HG02943 (cell line): ENCODE data around the gene KCNJ5.

Experiments used
- ATAC-seq: cut with Tn5 transposase; IDR thresholded peaks from one replicate; pipeline ENCODE4 v1.9.1; 2021; ENCODE audit warnings: mild to moderate bottlenecking, low read depth, moderate library complexity; ENCODE audit not compliant: unreplicated experiment

KCNJ5 gene

DNA sequence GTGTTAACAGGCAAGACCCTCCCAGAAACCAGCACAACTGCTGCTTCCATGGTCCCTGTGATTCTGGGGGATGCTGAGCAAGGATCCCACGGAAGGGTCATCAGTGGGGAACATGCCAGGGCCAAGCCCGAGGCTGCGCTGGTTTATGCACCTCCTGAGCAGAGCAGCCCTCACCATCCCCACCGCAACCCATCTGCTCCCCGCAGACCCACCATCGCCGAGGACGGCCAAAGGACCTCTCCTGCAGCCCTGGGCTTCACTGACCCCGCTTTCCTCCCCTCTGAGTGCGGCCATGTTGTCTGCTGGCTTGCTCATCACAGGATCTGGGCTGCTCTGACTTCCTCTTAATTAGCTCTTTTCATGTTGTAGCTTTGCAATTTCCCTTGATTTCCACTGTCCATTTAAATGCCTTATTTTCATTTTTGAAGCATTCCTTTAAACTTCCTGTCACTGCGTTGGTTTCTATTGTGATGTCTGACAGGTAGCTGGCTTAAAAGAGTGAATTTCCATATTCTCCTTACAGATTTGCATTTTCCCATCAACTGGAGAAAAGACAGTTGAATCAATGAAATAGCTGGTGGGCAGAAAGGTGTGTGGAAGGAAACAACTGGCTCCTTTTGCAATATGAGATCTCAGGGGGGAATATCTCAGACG is 36.7 kb downstream of the KCNJ5 start:
- no peak for ATAC-seq

DNA sequence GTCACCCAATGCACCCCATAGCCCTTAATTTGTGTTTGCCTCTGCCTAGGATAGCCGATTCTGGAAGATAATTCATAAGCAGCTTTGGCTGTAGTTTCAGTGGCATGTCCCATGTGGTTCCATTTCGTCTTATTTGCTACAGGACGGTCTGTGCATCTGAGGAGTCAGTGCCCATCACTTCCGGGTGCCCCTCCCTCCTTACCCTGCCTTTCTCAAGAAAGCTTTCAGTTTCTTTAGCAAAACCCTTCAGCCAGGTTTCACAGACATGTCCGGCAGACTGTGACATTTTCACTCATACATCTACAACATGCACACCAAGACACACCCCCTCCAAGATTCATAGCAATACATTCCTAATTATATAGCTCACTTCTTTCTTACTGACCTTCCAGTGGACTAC is 37.2 kb downstream of the KCNJ5 start:
- peak; percentile 100 for ATAC-seq

DNA sequence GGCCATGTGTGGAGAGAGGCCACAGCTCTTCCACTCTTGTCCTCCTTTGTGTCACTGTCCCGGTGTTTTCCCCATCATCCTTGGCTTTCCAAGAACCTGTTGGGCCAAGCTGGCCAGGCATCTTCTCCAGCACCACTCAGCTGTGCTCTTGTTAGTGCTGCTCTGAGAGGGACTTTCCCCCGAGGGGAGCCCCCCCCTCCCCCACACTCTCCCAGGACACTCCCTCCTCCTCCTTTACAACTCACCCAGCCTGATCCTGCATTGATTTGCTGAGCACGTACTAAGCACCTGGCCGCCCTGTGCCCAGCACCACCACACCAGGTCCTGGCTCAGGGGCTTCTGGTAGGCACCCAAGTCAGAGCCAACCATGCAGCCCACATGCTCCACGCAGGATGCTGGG is 38.3 kb downstream of the KCNJ5 start:
- no peak for ATAC-seq

DNA sequence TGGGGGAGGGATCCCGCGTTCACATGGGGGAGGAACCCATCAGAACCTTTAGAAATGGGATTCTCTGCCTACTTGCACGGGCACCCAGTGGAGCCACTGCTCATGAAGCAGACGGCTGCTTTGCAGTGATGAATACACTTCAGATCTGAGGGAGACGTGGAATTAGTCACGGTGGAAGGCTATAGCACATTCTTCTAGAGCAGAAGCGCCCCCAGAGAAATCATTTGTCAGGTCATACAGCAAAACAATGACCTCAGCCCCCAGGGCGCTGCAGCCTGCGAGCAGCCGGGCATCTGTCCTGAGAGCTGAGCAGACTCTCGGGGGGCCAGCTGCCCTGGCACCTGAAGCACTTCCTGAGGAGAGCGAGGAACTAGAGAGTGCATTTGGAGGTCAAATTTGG is 38.8 kb downstream of the KCNJ5 start:
- ATAC-seq = no peak

DNA sequence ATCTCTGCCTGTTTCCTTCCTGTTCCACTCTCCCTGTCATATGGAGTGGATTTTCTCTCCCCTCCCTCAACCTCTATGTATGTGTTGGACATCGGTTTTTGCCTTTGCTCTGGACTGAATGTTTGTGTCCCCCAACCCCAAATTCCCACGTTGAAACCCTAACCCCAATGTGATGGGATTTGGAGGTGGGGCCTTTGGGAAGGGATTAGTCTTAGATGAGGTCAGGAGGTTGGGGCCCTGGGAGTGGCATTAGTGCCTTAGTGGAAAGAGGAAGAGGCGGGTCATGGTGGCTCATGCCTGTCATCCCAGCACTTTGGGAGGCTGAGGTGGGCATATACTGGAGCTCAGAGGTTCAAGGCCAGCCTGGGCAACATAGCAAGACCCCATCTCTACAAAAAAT is 39.9 kb downstream of the KCNJ5 start:
- no peak for ATAC-seq

DNA sequence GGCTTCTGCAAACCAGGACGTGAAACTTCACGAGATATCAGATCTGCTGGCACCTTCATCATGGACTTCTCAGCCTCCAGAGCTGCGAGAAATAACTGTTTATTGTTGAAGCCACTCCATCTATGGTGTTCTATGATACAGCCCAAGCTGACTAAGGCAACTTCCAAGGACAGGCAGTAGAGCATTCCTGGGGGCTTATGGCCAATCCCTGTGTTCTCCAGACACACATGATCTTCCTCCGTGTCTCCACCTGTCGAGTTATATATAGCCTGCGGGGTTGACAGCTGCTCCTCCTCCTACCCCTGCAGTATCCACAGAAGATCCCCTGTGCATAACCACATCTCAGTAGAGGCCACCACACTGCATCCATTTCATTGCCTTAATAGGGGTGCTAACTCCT is 40.5 kb downstream of the KCNJ5 start:
- no peak for ATAC-seq

DNA sequence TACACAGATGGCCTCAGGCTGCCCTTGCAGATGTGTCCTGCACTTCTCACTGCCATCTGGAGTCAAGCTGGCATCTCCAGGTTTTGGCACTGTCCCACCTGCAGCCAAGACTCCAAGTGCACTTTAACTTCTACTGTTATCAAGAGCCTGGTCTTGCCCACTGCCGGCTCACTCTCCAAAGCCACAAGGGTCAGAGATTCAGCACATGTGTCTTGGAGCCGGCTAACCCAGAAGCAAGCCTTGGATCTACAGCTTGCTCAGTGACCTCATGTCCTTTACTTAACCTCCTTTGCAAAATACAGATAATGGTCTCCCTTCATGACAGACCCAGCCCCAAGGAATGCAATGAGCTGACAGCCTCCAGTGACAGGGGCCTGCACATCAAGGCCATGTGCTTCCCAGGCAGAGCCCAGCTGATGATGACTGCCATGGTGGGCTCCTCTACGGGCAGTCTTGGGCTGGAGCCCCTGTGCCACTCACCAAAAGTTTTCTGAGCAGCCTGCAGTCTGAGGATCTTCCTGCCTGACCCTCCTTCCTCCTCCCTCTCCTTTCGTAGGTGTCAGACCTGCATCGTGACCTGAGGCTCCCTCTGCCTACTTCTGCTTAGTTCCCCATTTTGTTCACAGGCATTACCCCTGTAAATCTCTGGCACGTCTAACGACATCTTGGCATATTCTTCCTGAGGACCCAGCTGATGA is 42.5 kb downstream of the KCNJ5 start:
- ATAC-seq = no peak

DNA sequence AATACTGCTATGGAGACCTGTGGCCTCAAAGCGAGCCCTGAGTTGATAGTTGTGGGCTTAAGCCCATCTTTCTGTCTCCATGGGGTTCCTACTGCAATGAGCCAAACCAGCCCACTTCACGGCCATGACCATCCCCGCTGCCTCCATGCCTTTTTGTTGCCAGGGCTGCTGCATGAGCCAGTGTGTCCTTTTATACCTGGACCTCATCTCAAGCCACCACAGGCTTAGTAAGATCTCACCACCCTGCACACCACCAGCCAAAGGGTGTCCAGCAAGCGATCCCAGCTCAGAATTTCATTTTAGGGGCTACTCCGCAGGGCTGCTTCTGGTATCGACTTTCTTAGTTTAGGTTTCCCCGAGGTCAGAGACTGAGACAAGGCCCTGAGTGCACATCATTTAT is 43.2 kb downstream of the KCNJ5 start:
- no peak for ATAC-seq

DNA sequence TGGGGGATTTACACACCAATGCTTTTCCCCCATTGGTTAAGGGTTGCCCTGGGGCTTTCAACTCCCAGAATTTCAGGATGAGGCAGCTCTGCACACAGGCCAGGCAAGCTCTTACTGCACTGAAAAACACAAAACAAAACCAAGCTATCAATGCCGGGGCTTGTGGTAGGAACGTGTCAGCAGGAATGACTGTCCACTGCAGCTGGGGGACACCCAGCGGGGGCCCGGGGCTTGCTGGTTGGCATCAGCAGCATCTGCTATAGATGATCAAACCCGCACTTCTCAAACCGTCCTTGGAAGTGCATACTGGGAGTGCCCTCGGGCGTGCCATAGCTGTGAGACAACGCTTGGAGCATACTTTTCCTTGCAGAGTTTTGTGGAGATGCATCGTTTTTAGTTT is 43.8 kb downstream of the KCNJ5 start:
- no peak for ATAC-seq

DNA sequence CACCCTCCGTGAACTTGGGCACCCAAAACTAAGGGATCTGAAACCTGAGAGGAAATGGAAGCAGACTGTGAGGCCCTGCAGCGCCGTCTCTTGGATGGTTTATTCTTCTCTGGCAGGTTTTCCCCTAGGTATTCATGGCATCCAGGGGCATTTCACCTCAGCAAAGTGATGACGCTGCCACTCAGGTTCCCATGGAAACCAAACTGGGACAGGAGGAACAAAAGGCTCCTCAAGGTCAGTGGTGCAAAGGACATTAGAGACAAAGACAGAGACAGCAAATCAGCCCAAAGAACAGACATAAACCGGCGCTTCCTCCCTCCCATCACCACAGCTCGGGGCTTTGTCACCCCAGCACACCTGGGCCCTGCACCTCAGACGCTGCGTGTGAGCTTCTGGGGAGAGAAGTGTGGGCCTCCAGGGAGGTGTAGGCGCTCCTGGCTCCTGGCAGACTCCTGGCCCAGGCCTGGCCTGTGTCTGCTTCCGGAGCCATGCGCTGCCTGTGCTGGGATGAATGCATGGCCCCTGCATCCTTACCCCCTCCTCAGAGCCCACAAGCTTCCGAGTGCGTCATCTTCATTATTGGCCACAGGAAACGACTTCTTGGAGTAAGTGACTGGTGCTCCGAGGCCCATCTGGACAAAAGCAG is 45.6 kb downstream of the KCNJ5 start:
- no peak for ATAC-seq

DNA sequence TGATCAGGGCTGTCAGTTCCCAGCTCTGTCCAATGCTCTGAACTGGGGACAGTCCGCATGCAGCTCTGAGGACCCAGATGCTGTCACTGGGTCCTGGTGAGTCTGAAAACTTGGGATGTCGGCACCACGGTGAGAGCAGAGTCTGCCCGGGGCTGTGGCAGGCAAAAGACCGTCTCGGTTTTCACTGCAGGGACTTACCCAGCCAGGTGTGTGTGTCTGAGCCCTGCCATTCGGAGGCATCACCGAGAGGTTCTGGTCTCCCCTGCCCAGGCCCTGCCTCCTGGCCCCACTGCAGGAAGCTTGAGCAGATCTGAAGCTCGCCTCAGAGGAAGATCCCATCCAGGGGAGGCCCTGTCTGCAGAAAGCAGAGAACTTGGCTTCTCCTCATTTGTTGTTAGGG is 46.3 kb downstream of the KCNJ5 start:
- ATAC-seq = no peak

DNA sequence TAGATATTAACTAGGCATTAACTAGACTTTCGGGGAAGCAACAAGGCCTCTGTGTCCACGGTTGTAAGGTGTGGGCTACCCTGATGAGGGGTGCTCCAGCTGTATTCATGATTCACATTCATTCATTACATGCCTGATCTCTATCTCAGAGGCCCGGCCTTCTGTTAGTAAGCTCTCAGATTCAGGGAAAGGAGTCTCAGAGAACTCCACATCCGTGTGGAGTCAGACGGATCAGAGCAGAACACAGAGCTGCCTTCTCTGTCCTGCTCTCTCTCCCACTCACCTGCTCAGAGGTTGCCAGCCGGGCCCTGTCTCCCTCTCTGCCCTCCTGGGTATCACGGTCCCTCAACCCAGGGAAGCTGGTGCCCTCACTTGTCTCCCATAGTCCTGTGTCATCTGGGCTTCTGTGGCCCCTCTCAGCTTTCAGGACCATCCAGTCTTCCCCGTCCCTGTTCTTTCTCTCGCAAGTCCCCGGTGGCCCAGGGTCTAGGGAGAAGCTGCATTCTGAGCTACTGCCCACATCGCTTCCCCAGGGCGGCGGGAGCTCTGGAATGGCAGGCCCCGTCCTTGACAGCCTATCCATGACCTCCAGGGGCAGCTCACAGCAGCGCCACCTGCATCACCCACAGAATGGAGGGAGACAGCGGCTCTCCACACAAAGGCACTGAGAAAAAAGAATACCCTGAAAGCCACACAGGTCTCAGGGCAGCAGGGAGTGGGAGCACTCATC is 47.2 kb downstream of the KCNJ5 start:
- ATAC-seq = no peak

DNA sequence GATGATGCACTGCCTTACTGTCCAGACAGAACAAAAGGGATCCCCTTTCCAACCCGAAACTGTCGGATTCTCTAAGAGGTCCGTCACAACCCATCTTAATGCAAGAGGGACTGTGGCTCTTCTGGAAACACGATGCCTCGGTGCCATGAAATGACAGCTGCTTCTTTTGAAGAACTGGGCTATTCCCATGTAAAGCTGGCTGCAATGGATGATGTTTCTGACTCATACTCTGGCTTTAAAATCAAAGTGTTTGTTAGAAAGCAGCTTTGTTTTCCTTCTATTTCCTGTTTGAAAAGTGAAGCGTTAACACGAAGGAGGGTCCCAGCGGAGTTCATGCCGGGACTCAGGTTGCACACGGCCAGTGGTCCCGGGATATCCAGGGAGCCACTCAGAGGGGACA is 48.4 kb downstream of the KCNJ5 start:
- ATAC-seq = no peak

DNA sequence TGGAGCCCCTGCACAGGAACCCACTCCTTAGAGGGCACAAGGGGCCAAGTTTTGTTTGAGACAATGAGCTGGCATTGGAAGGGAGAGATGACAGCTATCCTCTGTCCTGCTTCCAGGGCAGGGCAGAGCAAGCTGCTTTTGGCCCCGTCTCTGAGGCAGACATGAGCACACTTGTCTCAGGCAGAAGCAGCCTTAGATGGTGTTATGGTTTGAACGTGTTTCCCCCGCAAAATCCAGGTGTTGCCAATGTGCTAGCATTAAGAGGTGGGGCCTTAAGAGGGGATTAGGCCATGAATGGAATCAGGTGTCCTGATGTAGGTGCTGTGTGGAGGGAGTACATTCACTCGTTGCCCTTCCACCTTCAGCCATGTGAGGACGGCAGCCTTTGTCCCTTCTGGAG is 49.0 kb downstream of the KCNJ5 start:
- ATAC-seq = no peak

DNA sequence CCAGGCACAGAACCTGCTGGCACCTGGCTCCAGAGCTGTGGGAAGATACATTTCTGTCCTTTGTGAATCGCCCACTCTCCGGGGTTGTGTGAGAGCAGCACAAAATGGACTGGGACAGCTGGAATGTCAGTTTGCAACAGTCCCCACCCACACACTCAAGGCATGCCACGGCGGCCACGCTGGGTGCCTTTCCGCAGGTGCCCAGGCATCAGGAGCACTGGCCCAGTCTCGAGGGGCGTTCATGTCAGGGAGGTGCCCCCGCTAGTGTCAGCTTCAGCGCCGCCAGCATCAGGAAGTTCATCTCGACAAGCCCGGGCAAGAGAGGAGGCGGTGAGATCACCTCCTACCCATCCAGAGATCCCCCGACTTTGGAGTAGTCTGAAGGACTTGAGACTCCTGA is 49.4 kb downstream of the KCNJ5 start:
- no peak for ATAC-seq

DNA sequence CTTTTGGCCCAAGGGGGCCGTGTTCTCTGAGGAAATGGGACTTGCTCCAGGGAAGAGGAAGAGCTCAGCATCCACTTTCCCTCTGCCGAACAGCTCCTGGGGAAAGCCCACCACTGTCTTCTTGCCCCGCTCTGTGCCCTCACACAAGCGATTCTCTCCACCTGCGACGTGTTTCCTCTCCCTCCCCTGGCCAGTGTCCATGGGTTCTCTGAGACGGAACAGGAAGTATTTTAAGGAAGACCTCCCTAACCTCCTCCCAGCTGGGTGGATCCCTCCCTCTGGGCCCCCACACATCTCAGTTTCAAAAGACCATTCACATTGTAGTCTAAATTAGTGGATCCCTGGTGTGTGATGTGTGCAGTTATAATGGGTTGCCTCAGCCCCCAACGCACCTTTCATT is 50.0 kb downstream of the KCNJ5 start:
- no peak for ATAC-seq

DNA sequence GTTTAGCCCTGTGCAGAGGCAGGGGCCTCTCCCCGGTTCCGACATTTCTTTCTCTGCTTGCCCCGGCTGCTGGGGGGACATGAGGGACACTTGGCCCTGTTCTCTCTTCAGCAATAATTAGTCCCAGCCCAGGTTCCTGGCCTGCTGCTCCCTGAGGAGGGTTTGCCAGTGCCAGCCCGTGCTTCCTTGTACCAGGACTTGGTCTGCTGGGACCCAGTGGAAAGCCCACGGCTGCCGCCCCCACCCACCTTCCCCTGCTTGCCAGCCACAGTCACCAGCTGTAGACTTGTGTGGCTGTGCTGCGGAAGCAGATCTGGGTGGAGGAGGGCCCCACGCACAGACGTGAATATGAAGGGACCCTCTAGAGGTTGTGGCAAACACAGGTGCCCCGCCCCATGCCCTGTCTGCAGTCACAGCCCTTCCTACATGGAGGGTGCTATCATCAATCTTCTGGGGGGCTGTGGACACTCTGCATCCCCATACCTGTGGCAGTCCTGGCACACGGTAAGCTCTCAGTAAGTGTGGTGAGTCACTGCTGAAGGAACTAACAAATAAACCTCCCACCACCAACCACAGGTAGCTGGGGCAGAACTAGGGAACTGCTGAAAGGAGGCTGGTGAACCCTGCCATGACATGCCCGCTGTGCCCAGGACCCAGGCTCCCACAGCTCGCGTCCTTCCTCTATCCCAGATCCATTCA is 50.6 kb downstream of the KCNJ5 start:
- no peak for ATAC-seq

DNA sequence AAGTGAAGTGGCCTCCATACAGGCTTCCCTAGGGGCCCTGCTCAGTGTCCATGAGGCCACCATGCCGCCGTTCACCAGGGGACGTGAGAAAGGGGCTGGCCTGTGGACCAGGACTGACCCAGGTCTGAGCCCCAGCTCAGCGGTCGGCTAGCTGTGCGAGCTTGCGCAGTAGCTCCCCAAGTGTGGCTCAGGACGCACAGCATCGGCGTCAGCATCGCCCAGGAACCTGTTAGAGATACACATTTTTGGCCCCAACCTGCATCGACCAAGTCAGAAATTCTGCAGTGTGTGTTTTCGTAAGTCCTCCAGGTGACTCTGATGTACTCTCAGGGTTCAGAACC is 51.1 kb downstream of the KCNJ5 start:
- no peak for ATAC-seq

DNA sequence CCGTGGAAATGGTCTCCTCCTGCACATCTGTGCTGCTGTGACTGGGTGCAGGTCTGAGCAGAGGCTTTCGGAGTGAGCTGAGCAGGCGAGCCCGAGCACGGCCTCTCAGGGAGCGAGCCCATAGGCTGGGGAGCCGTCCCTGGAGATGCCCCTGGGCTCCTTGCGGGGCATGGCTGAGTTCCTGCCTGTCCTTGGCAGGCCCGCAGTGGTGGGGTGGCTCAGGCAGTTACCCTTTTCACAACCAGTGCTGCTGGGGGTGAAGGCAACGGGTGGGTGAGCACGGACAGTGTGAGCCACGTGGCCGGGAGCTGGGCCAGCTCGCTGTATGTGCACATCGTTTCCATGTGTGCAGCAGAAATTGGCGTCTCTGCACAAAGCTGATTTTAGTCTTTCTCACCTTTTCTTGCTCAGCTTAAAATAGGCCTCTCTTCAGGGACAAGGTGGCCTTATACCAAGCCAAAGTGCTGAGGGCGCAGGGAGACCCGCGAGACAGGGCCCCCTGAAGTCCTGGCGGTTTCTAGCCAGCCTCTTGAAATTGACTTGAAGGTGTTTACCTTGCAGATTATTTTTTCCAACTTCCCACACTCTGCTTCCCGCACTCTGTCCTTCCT is 51.8 kb downstream of the KCNJ5 start, which contains the start of gene TP53AIP1:
TP53AIP1 (minus strand) TSS at position 55 of the 611 bp plus-strand sequence. CDS start 5,053 bp downstream, outside the sequence.
- ATAC-seq = no peak

DNA sequence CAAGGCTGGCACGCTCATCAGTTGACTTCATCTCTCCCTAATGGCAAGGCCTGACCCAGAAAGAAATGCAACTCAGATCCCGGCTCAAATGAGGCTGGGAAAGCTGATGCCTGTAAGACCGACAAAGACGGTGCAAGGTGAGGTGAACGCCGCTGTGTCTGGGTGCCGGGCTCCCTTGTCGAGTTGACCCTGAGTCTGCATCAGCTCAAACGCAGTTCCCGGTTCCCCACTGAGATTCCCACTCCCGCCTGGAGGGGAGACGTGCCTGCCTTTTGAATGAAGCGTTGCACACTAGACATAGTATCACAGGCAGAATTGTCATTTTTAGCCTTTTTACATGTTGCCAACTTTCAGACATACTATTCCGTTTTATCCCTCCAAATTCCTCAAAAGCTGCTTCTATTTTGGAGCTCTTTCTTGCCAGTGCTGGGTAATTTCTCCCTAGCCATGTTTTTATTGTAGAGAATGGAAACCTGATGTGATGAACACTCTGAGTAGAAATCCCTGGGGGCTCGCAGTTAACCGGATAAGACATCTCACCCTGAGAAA is 52.3 kb downstream of the KCNJ5 start:
- ATAC-seq = no peak
